CD4-positive, alpha-beta T cell treated with Interleukin-17A for 4 hours (primary cell): ENCODE results near the gene DOCK1.

Source experiments
- DNase-seq: peaks from one replicate; pipeline ENCODE4 v3.0.0-alpha.2; 2020; ENCODE audit warnings: mixed read lengths

DOCK1 gene

DNA sequence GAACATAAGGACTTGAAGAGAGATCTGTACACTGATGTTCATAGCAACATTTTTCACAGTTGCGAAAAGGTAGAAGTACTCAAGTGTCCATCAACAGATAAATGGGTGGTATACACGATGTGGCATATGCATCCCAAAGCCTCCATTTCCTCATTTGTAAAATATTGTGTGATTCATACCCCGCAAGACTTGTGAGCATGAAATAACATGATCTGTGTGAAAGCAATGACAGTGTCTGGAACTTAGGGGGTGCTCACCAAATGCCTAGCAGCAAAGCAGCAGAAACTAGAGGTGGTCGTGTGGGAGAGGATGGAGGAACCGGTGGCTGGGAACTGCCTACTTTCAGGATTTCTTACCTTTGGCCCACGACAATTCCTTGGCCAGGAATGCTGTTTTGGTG is 426.5 kb downstream of the DOCK1 start:
- no peak for DNase-seq

DNA sequence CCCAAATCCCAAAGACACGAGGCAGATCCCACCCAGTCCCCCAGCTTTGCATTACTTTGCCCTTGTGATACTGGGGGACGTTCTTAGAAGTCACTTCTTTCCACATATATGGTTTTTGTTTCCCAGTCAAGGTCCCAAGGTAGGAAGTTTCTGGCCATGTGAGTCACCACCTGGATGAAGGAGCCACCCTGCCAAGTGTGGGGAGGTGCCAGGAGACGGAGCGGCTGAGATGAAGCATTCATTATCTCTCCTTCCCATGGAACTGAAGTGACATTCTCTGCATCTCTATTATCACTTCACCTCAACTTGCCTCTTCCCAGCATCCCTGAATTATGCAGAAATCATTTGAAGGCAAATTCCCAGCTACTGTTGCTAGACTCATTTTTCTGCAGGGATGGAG is 427.4 kb downstream of the DOCK1 start:
- no peak for DNase-seq

DNA sequence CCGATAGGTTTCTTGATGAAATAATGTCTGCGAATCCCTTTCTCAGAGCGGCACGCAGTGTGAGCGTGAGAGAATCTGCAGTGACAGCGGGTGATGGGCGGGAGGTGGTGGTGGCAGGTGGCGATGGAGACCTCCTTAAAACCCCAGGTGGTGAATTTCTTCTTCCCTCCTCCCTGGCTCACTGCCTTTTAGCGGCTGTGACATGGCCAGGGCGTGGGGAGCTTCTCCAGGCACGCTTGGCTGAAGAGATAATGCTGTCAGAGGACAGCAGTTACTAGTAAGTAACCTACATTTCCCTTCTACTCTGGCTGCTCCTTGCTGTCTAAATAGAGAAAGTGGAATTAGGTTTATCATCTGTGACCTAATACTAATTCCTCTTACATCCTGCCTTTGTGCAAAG is 432.6 kb downstream of the DOCK1 start:
- no peak for DNase-seq

DNA sequence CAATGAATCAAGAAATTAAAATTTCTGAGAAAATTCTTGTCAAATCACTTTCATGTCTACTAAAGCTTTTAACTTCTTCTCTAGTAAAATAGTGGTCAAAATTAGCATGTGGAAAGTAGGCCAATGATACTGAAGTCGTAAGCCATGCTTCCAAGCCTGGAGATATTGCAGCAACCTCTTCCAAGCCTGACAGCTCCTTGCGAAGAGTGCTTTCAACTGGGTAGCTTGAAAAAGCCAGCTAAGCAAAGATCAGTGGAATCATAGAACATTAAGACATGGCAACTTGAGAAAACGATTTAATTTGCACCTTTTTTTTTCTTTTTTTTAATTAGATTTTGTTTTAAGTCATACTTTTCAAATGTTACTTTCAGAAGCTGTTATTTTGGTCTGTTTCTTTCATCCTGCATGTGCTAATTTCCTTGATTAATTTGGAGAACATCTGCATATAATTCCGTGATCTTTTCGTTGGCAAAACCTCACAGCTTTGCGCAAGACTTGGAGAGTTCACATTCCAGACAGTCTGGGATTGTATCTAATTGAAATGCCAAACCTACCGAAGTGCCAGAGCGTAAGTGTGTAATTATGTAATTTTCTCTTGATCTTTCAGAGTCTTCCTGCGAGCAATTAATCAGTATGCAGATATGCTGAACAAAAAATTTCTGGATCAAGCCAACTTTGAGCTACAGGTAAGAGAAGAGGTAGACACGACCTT is 433.3 kb downstream of the DOCK1 start:
- DNase-seq: no peak

DNA sequence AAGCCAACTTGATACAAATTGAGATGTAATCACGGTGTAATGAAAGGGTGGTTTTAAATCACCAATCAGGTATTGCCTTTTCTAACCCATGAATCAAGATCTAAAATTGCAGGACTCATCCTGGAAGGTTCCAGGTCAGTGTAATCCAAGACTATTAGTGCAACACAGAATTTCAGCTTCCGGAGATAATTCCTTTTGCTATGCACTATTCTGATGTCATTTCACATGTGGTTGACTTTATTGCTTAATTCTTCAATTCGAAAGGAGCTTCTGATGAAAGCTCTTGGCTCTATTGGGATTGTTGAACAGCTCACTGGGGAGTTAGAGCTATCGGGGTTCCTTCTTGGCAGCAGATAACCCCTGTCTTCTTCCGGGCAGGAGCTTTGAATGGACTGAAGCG is 438.6 kb downstream of the DOCK1 start:
- no peak for DNase-seq

DNA sequence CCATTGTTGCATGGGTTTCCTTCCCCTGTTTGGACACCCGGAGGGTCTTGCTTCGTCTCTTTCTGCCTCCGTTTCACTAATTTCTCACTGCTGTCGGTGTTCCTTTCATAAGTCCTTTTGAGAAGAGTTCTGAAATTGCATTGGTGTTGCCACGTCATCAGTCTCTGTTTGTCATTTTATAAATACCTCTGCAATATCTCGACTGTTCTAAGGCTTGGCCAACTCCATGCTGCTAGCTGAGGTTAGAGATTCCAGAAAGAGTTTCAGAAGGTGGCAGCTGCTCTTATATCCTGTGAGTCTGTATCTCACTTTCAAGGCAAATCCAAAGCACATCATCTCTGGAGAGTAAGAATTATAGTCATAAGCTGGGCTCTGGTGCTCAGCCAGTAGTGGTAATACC is 439.1 kb downstream of the DOCK1 start:
- DNase-seq: no peak

DNA sequence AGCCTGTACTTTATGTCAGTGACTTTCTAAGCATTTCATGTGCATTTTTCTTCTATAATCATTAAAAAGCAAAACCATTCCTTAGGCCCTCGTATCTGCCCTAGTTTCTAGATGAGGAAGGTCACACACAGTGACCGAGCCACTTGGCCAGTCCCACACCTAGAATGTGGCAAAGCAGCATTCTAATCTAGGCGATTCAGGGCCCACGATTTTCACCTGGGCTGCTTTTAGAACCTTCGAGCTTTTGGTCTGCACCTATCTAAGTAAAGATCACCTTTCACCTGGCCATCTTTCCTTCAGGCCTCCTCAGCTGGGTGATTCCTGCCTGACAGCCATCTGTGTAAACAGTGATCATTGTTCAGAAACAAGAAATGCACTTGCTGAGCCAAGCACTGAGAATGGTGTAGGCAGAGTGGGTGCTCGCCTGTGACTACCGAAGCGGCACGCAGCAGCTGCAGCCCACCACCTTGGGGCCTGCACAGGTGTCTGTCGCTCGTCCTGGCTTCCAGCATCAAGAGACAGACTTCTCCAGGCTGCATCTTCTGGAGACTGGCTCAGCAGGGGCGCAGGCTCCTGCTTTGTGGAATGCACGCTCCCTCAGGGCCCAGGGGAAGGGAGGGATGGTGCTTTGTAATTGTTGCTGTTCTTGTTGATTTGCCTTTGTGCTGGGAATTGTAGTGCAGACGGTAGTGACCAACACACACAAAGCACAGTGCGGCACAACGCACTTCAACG is 440.2 kb downstream of the DOCK1 start:
- no peak for DNase-seq

DNA sequence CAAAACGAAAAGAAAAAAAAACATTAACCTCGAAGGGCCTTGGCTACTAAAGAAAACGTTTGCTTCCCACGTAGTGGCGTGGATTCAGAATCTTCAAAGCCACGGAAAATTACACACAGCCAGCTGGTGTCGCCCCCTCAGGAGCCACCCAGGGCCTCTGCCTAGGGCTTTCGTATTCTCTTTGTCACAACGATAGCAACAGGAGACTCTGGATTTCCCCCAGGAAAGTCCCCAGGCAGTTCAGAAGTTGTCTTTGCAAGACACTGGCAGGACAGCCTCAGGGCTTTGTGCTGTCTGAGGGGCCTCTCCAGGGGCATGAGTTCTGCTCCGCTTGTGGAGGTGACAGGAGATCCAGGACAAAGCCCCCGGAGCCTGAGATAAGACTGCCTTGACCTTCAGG is 441.4 kb downstream of the DOCK1 start:
- no peak for DNase-seq

DNA sequence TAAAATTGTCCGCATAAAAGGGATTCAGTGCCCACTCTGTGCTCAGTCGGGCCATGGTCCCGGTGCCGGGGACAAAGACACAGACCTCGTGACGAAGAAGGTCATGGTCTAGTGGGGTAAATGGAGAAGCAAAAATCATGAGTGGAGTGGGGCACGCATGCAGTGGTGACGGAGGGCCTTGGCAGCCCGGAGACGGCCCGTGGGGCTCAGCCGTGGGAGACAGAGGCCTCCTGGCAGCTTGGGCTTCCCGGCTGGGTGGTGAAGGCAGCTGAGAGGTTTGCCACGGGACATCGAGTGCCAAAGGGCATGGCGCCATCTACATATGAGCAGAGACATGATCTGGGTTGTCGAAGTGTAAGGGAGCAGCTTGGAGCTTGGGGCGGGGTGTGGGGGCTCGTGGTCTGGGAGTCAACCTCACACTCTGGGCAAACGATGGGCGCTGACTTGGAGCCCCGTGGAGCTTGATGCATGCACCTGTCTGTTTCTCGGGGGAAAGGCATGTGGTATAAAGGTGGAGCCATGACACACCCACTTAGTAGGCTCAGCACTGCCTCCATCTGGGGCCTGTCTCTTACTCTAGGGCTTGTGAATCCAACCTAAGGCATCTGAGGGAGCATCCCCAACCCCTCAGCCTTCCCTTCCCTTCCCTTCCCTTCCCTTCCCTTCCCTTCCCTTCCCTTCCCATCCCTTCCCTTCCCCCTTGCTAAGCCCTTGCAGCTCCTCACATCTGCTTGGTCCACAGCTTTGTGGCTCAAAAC is 442.2 kb downstream of the DOCK1 start:
- no peak for DNase-seq

DNA sequence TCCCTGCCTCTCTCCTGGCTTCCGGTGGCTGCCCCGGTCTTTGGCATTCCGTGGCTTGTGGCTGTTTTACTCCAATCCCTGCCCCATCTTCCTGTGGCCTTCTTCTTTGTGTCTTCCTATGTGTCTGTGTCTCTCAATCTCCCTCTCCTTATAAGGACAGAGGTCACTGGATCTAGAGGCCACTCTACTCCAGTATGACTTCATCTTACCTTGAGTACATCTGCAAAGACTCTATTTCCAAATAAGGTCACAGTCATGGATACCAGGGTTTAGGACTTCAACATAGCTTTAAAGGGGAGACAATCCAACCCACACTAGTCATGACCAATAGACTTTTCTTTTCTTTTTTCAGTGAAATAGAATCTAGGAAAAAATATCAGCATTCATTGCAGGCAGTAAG is 444.5 kb downstream of the DOCK1 start:
- no peak for DNase-seq

DNA sequence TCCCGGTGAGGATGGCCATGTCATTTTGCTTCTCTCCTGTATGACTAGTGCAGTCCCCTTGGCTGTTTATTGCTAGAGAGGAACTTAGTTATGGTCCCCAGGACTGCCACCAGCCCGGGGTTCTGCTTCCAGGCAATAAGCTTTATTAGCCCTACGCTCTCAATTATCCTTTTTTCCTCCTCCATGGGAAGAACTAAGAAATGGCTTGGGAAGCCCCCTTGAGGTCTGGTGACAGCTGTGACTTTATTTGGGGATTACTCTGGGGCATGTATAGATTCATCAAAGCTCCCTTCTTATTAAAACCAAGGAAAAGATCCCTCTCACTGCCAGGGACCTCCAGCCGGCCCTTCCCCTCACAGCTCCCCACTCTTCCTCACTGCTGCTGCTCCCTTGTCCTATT is 446.3 kb downstream of the DOCK1 start:
- no peak for DNase-seq

DNA sequence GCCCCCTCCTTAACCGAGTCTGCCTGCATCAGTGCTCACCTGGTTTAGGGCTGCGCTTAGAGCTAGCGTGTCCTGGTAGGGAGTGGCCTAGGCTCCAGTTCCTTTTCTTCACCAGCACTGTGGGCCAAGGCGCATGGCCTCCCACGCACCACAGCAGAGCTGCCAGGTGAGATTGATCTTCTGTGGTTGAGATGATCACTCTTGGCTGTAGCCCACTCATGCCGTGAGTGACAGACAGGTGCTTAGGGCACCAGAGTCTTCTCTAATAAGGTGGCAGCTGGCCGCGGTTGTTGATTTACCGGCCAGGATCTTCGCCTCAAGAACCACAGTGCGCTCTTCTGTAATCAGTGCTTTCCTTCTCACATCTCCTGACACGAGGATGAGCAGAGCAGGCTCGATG is 448.3 kb downstream of the DOCK1 start:
- DNase-seq: no peak

DNA sequence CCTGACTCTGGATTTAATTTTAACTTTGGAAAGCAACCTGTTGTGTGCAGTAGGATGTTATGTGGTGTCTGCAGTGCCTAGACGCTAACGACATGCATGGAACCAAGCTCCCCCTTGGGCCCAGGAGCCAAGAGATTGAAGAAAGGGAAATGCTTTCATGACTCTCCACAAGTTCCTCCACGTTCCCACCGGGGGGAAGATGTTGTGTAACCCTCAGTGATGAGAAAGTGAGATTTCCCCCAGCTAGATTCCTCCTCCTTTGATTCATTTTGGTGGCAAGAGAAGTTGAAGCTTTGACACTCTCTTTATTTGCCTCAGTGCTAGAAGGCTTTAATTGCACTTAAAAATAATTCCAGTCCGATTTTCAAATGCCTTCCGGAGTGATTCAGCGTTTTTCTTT is 449.0 kb downstream of the DOCK1 start:
- no peak for DNase-seq

DNA sequence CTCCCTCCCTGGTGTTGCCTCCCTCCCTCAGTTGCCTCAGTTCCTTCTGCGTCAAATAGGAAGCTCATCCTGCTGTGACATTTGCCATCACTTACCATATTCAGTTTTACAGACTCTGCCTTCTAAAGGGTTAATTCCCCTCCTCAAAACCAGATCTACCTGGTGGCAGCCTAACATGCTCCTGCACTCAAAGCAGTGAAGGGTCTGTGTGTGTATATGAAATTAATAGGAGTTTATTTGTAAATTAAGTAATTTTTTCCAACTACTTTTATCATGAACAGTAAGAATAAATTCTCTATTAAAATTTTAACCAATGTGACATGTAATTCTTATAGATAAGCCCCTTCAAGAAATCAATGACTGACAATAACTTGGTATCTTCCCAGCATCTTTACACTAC is 449.8 kb downstream of the DOCK1 start:
- DNase-seq: no peak

DNA sequence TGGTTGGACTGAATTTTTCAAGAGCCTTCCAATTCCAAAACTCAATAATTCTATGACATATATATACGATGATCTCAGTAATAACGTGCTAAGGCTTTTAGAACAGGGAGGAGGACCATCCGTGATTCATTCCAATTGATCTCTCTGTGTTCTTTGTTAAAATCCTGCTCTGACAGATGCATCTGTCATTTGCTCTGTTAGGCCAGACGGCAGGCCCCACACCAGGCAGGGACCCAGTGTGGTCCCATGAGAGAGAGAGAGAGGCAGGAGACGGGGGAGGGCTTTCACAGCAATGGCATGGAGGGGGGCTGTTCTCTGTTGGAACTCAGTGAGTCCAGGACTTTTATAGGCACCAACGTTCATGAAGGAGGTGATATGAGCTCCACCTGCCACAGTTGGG is 451.1 kb downstream of the DOCK1 start:
- DNase-seq: no peak

DNA sequence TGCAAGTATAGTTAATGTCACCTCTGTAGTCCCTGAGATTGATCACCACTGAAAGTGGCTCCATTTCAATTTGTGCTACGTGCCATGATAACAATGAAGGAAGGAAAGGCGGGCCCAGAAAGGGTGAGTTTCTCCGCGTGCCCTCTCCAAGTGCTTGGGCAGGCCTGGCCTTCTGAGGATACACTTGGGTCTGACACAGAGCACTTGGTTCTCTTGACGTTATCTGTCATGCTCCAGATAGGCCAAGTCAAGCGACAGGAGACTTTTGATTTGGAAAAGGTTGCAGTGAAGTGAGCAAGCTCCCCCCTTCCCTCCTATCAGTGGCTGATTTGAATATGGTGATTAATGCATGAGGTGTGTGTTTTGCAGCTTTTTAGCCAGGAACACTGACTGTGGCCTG is 452.0 kb downstream of the DOCK1 start:
- DNase-seq: no peak

DNA sequence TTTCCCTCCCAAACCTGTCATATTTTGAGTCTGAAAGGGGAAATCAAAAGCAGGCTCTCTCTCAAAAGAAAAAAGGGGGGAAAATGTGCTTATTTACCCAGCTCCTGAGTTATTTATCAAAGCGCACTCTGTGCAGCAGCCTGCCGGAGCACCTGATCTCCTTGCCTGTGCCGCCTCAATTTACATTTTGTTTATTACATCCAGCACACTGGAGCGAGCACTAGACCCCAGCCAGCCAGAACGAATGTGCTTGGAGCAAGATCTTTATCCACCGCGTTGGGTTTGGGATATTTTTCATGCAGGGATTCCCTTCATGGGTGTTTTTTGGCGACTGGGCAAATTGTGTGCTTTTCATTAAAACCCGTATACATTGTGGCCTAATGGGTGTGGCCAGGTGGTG is 453.1 kb downstream of the DOCK1 start:
- DNase-seq: no peak

DNA sequence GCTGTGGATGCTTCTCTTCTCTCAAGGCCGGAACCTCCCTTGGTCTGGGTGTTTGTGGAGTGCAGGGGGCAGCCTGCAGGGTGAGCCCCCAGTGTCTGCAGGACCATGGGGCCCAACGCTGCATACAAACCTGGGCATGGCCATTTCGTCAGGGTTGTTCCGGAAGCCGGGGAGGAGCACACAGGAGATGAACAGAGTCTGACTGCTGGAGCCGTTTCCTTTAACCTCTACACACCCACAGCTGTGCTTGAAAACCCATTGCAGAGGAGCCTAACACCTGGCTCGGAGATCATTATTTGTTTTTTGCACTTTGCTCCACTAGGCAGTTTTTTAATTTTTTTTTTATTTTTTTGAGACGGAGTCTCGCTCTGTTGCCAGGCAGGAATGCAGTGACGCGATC is 458.8 kb downstream of the DOCK1 start:
- no peak for DNase-seq

DNA sequence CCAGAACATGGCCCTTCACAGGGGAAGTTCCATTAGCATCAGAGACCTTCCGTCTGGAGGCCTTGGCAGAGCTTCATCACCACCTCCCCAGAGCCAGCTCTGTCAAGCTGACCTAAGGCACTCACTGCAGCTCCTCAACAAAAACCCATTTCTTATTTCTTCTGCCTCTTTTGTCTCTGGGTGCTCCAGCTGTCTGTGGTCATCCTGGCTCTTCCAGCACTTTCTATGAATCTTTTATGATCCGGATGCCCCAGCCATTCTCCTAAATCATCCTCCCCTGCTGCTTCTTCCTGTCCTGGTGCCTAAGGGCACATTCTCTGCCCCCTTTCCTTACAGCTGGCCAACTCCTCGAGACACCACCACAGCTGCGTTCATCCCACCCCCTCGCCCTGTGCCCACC is 462.9 kb downstream of the DOCK1 start:
- no peak for DNase-seq

DNA sequence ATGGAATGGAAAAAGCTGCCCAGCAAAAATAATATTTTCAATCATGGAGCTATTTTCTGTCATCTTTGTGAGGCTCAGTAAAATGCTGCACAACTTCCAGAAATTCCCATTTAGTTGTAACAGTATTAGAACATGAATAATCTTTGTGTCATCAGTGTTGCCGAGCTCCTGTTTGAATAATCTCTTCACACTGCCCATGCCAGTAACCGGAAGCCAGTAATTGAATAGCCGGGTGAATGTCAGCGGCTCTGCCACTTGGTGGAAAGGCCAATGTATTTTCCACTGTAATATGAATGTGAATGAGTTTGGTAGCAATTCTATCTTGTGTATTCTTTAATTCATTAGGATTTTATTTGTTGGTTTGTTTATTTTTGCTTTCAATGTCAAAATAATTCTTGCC is 463.7 kb downstream of the DOCK1 start:
- no peak for DNase-seq

DNA sequence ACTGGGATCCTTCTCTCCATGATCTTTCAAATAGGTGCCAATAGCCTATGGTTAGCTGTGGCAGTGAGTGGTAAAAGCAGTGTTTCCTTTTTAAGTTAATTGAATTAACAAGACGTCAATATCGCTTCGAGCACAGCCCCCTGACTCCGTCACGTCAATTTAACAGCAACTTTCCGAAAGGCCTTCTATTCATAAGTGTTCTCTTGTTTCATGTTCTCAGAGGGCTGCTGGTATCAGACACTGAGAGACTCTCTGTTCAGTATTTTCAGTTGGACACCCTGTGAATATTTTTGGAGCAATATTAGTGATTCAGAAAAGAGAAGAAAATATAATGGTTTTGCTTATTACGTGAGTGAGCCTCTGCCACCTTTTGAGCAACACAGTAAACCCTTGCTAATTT is 465.4 kb downstream of the DOCK1 start:
- no peak for DNase-seq

DNA sequence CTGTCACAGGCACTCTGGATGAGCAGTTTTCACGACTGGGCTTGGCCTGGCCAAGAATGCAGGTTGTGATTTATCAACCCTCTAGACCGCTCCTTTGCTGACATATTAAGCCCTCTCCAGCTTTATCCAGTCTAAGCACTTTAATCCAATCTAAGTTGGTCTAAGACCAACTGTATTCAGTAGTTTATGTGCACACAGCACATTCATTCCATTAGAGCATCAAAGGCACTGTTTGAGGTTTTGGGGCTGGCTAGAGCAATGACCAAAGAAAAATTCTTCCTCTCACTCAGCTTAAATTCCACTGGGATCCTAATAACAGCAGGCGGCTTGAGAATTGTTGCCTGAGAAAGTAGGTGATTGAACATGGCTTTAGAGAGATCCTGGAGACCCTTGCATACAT is 467.1 kb downstream of the DOCK1 start:
- no peak for DNase-seq

DNA sequence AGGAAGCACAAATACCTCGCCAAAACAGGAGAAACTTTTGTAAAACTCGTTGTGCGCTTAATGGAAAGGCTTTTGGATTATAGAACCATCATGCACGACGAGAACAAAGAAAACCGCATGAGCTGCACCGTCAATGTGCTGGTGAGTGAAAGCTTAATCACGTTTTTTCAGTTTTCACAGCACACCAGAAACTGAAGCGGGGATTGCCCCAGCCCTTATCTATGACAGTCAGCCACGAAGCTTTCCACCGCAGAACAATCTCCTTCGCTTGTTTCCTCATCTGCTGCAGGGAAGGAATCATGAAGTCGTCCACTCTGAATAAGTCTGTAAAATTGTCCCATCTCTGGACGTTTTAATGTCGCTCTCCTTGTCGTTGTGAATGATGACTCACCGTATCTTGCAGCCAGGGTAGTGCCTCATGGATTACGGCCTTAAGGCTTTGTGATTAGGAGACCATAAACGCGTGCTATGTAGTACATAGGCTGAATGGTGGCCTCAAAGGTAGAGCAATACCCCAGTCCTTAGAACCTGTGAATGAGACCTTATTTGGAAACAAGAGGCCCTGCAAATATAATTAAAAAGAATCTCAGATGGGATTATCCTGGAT is 468.9 kb downstream of the DOCK1 start:
- no peak for DNase-seq

DNA sequence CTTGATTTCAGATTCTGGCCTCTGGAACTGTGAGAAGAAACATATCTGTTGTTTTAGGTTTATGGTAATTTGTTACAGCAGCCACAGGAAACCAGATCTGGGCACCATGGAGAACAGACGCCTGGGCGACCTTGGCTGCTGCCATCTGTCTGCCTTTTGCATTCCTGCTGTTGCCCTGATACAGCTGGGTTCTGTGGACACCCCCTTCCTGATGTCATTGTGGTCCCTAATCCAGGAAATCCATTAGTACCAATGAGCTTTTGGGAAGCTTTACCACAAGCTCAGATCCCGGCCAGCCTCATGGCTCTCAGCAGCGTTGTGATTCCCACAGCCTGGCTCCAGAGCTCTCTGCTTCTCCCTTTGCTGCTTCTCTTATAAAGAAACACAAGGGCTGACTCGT is 469.7 kb downstream of the DOCK1 start:
- DNase-seq: no peak
